Measurements from ENCODE around the gene INAFM2.

Gene INAFM2

GRCh38 chr15:40281057-40281800, 42.3 kb upstream of the INAFM2 start:
- Histone ChIP-seq H3K79me2 (ENCODE audit: control insufficient read depth, insufficient read depth, low read length, unreplicated experiment) (no peaks in the 10 kb centered on the region), H3K4me3 (ENCODE audit: low read depth, low read length) (no peak overlapping the region), H3K36me3 (ENCODE audit: insufficient read depth, low read length) (no peaks in the 10 kb centered on the region), H2AFZ (ENCODE audit: low read length, unreplicated experiment) (no peak overlapping the region), H3K27me3 (ENCODE audit: insufficient read depth, low read length) (peaks cover 50% of the 10 kb centered on the region), H3K27ac (ENCODE audit: low read depth, low read length) (no peak overlapping the region), H3K4me1 (ENCODE audit: control insufficient read depth, insufficient read depth, low read length, unreplicated experiment) (peaks cover 21% of the 10 kb centered on the region)

- no peaks in the 10 kb centered on the region for H3K36me3 ChIP-seq (ENCODE audit: insufficient read depth, low read length)
- H3K27me3 ChIP-seq (ENCODE audit: insufficient read depth, low read length), result peaks cover 50% of the 10 kb centered on the region
- peaks cover 26% of the 10 kb centered on the region for H3K4me1 ChIP-seq (ENCODE audit: control insufficient read depth, insufficient read depth, low read length, unreplicated experiment)
- peak overlapping the region; percentile 70 for H3K4me3 ChIP-seq (ENCODE audit: low read depth, low read length)
- H2AFZ ChIP-seq (ENCODE audit: low read length, unreplicated experiment), result no peak overlapping the region
- H3K27ac ChIP-seq (ENCODE audit: low read depth, low read length), result no peak overlapping the region
- H3K79me2 ChIP-seq (ENCODE audit: control insufficient read depth, insufficient read depth, low read length, unreplicated experiment), result no peaks in the 10 kb centered on the region
Observed at GRCh38 chr15:40281801-40282146, 41.7 kb upstream of the INAFM2 start.

GRCh38 chr15:40282147-40282868, 41.2 kb upstream of the INAFM2 start:
- peaks cover 28% of the 10 kb centered on the region for H3K4me1 ChIP-seq (ENCODE audit: control insufficient read depth, insufficient read depth, low read length, unreplicated experiment)
- no peak overlapping the region for H3K27ac ChIP-seq (ENCODE audit: low read depth, low read length)
- H3K4me3 ChIP-seq (ENCODE audit: low read depth, low read length), result peak overlapping the region; percentile 70
- no peaks in the 10 kb centered on the region for H3K36me3 ChIP-seq (ENCODE audit: insufficient read depth, low read length)
- peaks cover 50% of the 10 kb centered on the region for H3K27me3 ChIP-seq (ENCODE audit: insufficient read depth, low read length)
- H2AFZ ChIP-seq (ENCODE audit: low read length, unreplicated experiment), result peak overlapping the region; percentile 56
- H3K79me2 ChIP-seq (ENCODE audit: control insufficient read depth, insufficient read depth, low read length, unreplicated experiment), result no peaks in the 10 kb centered on the region

- Histone ChIP-seq H3K4me3 (ENCODE audit: low read depth, low read length) (peak within 1 kb of the TSS; percentile 70), H3K27me3 (ENCODE audit: insufficient read depth, low read length) (peaks cover 50% of the 10 kb centered on the region), H3K79me2 (ENCODE audit: control insufficient read depth, insufficient read depth, low read length, unreplicated experiment) (no peaks in the 10 kb centered on the region), H3K4me1 (ENCODE audit: control insufficient read depth, insufficient read depth, low read length, unreplicated experiment) (peaks cover 30% of the 10 kb centered on the region), H2AFZ (ENCODE audit: low read length, unreplicated experiment) (peak within 1 kb of the TSS; percentile 56), H3K27ac (ENCODE audit: low read depth, low read length) (no peak within 1 kb of the TSS), H3K36me3 (ENCODE audit: insufficient read depth, low read length) (no peaks in the 10 kb centered on the region)
Observed at GRCh38 chr15:40282869-40283614, 40.5 kb upstream of the INAFM2 start, which contains the start of gene ANKRD63. Gene ANKRD63 (minus strand): TSS chr15:40283064. CDS start chr15:40282586, 478 bp downstream.

- Histone ChIP-seq H3K27me3 (ENCODE audit: insufficient read depth, low read length) (peaks cover 45% of the 10 kb centered on the region), H3K4me1 (ENCODE audit: control insufficient read depth, insufficient read depth, low read length, unreplicated experiment) (peaks cover 33% of the 10 kb centered on the region), H2AFZ (ENCODE audit: low read length, unreplicated experiment) (no peak overlapping the region), H3K79me2 (ENCODE audit: control insufficient read depth, insufficient read depth, low read length, unreplicated experiment) (no peaks in the 10 kb centered on the region), H3K4me3 (ENCODE audit: low read depth, low read length) (no peak overlapping the region), H3K27ac (ENCODE audit: low read depth, low read length) (no peak overlapping the region), H3K36me3 (ENCODE audit: insufficient read depth, low read length) (no peaks in the 10 kb centered on the region)
Observed at GRCh38 chr15:40283615-40284300, 39.7 kb upstream of the INAFM2 start.

- Histone ChIP-seq H3K79me2 (ENCODE audit: control insufficient read depth, insufficient read depth, low read length, unreplicated experiment) (no peaks in the 10 kb centered on the region), H3K4me1 (ENCODE audit: control insufficient read depth, insufficient read depth, low read length, unreplicated experiment) (peaks cover 33% of the 10 kb centered on the region), H3K36me3 (ENCODE audit: insufficient read depth, low read length) (no peaks in the 10 kb centered on the region), H3K4me3 (ENCODE audit: low read depth, low read length) (no peak overlapping the region), H3K27ac (ENCODE audit: low read depth, low read length) (no peak overlapping the region), H3K27me3 (ENCODE audit: insufficient read depth, low read length) (peaks cover 37% of the 10 kb centered on the region), H2AFZ (ENCODE audit: low read length, unreplicated experiment) (no peak overlapping the region)
Observed at GRCh38 chr15:40285151-40285550, 38.3 kb upstream of the INAFM2 start.

GRCh38 chr15:40285554-40286011, 37.9 kb upstream of the INAFM2 start:
- no peaks in the 10 kb centered on the region for H3K79me2 ChIP-seq (ENCODE audit: control insufficient read depth, insufficient read depth, low read length, unreplicated experiment)
- no peak overlapping the region for H2AFZ ChIP-seq (ENCODE audit: low read length, unreplicated experiment)
- H3K4me1 ChIP-seq (ENCODE audit: control insufficient read depth, insufficient read depth, low read length, unreplicated experiment), result peaks cover 33% of the 10 kb centered on the region
- H3K27me3 ChIP-seq (ENCODE audit: insufficient read depth, low read length), result peaks cover 32% of the 10 kb centered on the region
- H3K4me3 ChIP-seq (ENCODE audit: low read depth, low read length), result no peak overlapping the region
- no peaks in the 10 kb centered on the region for H3K36me3 ChIP-seq (ENCODE audit: insufficient read depth, low read length)
- H3K27ac ChIP-seq (ENCODE audit: low read depth, low read length), result no peak overlapping the region

- H3K4me1 ChIP-seq (ENCODE audit: control insufficient read depth, insufficient read depth, low read length, unreplicated experiment), result peaks cover 33% of the 10 kb centered on the region
- H3K36me3 ChIP-seq (ENCODE audit: insufficient read depth, low read length), result no peaks in the 10 kb centered on the region
- H3K4me3 ChIP-seq (ENCODE audit: low read depth, low read length), result no peak overlapping the region
- no peaks in the 10 kb centered on the region for H3K79me2 ChIP-seq (ENCODE audit: control insufficient read depth, insufficient read depth, low read length, unreplicated experiment)
- no peak overlapping the region for H2AFZ ChIP-seq (ENCODE audit: low read length, unreplicated experiment)
- peaks cover 27% of the 10 kb centered on the region for H3K27me3 ChIP-seq (ENCODE audit: insufficient read depth, low read length)
- H3K27ac ChIP-seq (ENCODE audit: low read depth, low read length), result no peak overlapping the region
Observed at GRCh38 chr15:40286061-40286532, 37.4 kb upstream of the INAFM2 start.

GRCh38 chr15:40286794-40287193, 36.7 kb upstream of the INAFM2 start:
- peaks cover 20% of the 10 kb centered on the region; the same call in 1 of the 2 replicates for H3K27me3 ChIP-seq (ENCODE audit: insufficient read depth, low read length)
- H2AFZ ChIP-seq (ENCODE audit: low read length, unreplicated experiment), result no peak overlapping the region
- H3K4me3 ChIP-seq (ENCODE audit: low read depth, low read length), result no peak overlapping the region
- no peaks in the 10 kb centered on the region for H3K79me2 ChIP-seq (ENCODE audit: control insufficient read depth, insufficient read depth, low read length, unreplicated experiment)
- H3K27ac ChIP-seq (ENCODE audit: low read depth, low read length), result no peak overlapping the region
- no peaks in the 10 kb centered on the region for H3K36me3 ChIP-seq (ENCODE audit: insufficient read depth, low read length)
- peaks cover 33% of the 10 kb centered on the region for H3K4me1 ChIP-seq (ENCODE audit: control insufficient read depth, insufficient read depth, low read length, unreplicated experiment)

- peaks cover 33% of the 10 kb centered on the region for H3K4me1 ChIP-seq (ENCODE audit: control insufficient read depth, insufficient read depth, low read length, unreplicated experiment)
- no peak overlapping the region for H2AFZ ChIP-seq (ENCODE audit: low read length, unreplicated experiment)
- H3K79me2 ChIP-seq (ENCODE audit: control insufficient read depth, insufficient read depth, low read length, unreplicated experiment), result no peaks in the 10 kb centered on the region
- H3K27ac ChIP-seq (ENCODE audit: low read depth, low read length), result no peak overlapping the region
- H3K36me3 ChIP-seq (ENCODE audit: insufficient read depth, low read length), result no peaks in the 10 kb centered on the region
- H3K27me3 ChIP-seq (ENCODE audit: insufficient read depth, low read length), result peaks cover 18% of the 10 kb centered on the region; the same call in 1 of the 2 replicates
- no peak overlapping the region for H3K4me3 ChIP-seq (ENCODE audit: low read depth, low read length)
Observed at GRCh38 chr15:40287505-40287904, 36.0 kb upstream of the INAFM2 start.
